HG02588 (cell line): ENCODE data around the gene TMCO6.

Experiments
- ATAC-seq: cut with Tn5 transposase; IDR thresholded peaks from one replicate; pipeline ENCODE4 v1.9.1; 2021; ENCODE audit warnings: mild to moderate bottlenecking, moderate library complexity; ENCODE audit not compliant: unreplicated experiment

The TMCO6 gene

GRCh38 chr5:140672455-140673186 lies 33.4 kb downstream of the TMCO6 start:
- no peak for ATAC-seq

- no peak for ATAC-seq
Observed at GRCh38 chr5:140673187-140673976, 34.1 kb downstream of the TMCO6 start, which contains the start of gene DND1. Gene DND1 (minus strand): TSS chr5:140673576. CDS start chr5:140673542, 34 bp downstream.

- ATAC-seq = no peak
Observed at GRCh38 chr5:140674211-140674610, 35.0 kb downstream of the TMCO6 start.

GRCh38 chr5:140674629-140675028 lies 35.4 kb downstream of the TMCO6 start:
- ATAC-seq = no peak

GRCh38 chr5:140677947-140678346 lies 38.7 kb downstream of the TMCO6 start:
- peak; percentile 50 for ATAC-seq

- no peak for ATAC-seq
Observed at GRCh38 chr5:140678993-140679392, 39.7 kb downstream of the TMCO6 start.

GRCh38 chr5:140690376-140690932 lies 51.2 kb downstream of the TMCO6 start:
- no peak for ATAC-seq

GRCh38 chr5:140690941-140691924 lies 52.0 kb downstream of the TMCO6 start, which contains the start of the genes HARS1 and HARS2:
Gene HARS1 (minus strand): TSS chr5:140691370. CDS start chr5:140691304, 66 bp downstream.
Gene HARS2 (plus strand): TSS chr5:140691455. CDS start chr5:140691649, 194 bp downstream.
- ATAC-seq = peak; percentile 97

GRCh38 chr5:140694276-140694675 lies 55.0 kb downstream of the TMCO6 start:
- no peak for ATAC-seq
